Measurements from ENCODE around the gene AKR1B1.

GRCh38 chr7:134480202-134480601, 21.3 kb upstream of the AKR1B1 start:
- TF ChIP-seq CTCF (IDR thresholded peaks at IDR 0.05; ENCODE audit: low read length): no peak
- TF ChIP-seq EZH2 (IDR thresholded peaks at IDR 0.05; ENCODE audit: borderline replicate concordance, low read length): no peak
